Posterior cingulate gyrus (tissue), 11 donors: Measurements from ENCODE around the gene MED12L.

Experiments used
- DNase-seq, 10 donors: peaks; one replicate each; pipeline versions ENCODE4 v3.0.0 to v3.0.0-alpha.2; 2020 to 2021; ENCODE audit warnings: mixed read lengths in 3 of 10
- intact Hi-C: fragments of 100-400 bp; cut with DNase I; formaldehyde crosslinking; loops from one replicate; pipeline ENCODE4 v1.15.1; 2023

The MED12L gene

DNA sequence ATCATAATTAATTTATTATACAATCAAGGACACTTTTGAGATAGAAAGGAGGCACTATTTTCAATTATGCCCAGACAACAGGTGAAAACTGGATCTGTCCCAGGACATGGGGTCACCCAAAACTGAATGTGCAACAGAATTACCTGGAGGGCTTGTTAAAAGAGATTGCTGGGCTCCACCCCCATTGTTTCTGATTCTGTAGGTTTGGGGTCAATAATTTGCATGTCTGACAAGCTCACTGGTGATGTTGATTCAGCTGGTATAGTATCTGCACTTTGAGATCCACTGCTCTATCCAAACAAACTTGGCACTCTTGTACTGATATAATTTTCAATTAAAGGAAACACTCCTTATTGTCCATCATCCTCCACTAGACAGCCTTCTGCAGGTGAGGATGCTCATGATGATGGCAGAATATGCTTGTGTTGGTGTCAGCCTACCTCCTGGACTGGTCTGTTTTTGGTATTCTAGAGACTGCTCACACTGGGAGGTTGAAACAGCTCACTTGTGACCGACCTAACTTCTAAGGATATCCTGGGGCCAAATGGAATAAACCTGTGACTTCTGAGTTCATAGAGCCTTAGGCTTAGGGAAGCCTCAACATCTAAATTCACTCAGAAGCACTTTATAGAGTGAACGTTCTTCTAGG, 190.7 kb downstream of the MED12L start:
- DNase-seq: no peak
- intact Hi-C loops: no loop called here

DNA sequence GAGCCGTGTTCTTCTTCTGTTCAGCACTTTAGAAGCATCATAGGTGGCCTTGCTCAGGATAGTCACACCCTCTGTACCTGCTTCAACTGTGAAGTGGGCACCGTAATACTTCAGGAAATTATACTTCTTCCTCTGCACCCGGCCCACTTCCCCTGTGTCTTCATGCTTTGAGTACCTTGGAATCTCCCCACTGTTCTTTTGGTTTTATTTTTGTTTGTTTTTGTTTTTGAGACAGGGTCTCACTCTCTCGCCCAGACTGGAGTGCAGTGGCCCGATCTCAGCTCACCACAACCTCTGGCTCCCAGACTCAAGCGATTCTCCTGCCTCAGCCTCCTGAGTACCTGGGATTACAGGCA, 191.2 kb downstream of the MED12L start:
- intact Hi-C loops: no loop called here
- DNase-seq: no peak

DNA sequence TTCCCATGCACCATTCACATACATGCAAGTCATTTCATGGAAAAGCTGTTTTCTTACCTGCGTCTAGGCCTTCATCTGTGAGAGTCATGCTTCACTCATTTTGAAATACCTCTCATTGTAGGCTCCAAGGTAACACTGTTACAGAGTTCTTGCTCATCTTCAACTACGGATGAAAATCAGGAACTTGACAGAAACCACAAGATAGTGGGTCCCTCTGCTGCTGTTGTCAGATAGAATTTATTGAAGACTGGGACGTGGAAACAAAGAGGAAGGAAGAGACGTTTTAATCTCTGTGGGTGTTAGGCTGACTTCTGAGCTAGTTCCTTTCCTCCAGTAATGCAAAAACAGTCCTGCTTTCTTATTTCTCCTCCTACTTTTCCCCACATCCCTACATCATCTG, 192.8 kb downstream of the MED12L start, which contains the start of gene P2RY14:
Gene P2RY14 (minus strand): TSS at position 313 of the 400 bp plus-strand sequence. CDS start 64,226 bp downstream, outside the sequence.
- intact Hi-C loops: no loop called here
- DNase-seq: no peak

DNA sequence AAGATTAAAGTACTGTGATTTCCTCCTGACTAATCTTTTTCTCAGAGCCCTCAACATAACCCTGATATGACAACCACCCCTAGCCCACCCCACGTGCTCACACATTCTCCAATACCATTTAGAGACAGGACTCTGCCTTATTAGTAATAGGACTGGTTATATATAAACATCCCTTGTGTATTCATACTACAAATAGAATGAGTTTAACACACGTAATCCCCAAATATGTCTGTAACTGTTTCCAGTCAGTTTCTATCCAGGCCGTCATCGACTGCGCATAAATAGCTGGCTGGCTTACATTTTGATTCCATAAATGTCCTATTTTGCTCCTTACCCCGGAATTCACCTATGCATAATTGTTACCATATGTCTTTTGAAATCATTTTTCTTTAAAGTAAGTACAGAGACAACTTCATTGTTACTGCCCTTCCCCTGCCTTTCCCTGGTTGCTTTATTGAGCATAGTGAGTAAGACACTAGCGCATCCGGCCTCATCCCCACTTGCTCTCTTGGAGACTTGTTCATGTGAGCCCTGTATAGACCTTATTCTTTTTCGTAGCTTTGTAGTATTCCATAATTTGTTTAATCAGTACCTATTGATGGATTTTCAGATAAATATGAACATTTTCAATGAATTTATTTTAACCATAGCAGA, 196.3 kb downstream of the MED12L start:
- intact Hi-C loops: loop anchor here (1.0 kb wide), 1 partner anchor 54 kb away; no protein-coding TSS in a partner anchor
- DNase-seq: peak in 1 of 10 donors; percentile 70

DNA sequence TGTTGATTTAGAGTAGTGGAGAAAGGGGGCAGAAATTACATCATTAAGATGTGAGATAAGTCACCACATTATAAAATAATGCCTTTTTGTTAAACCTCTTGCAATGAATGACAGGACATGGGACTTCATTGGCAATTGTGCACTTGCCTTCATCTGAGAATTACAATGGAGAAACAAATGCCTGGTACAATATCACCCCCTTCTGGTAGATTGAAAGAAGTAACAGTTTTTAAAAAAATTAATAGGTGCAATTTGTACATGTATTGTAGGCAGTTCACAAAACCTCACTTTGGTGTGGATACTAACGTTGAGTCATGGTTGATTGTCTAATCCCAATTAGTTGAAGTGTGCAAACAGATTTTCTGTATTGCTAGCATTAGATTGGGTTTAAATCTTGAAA, 197.5 kb downstream of the MED12L start:
- DNase-seq: no peak
- intact Hi-C loops: loop anchor here (1.0 kb wide), 2 partner anchors 56 to 115 kb away; no protein-coding TSS in a partner anchor

DNA sequence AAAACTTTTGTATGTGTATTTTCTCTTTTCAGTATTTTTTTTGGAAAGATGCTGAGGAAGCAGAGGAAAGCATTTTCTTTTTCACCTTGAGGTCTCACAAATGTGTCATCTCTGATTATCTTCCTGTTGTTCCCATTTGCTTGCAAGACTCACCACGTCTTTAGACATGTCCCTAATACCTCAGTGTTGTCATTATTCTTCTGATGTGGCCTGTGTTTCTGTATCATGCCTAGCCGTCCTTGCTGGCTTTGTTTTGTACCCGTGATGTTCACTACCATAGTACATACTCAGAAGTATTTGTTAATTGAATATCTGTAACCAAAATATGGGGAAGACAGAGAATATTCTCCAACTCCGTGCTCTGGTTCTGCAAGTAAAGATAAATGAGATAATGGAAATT, 197.9 kb downstream of the MED12L start:
- DNase-seq: no peak
- intact Hi-C loops: loop anchor here (1.0 kb wide), 1 partner anchor 115 kb away; no protein-coding TSS in a partner anchor

DNA sequence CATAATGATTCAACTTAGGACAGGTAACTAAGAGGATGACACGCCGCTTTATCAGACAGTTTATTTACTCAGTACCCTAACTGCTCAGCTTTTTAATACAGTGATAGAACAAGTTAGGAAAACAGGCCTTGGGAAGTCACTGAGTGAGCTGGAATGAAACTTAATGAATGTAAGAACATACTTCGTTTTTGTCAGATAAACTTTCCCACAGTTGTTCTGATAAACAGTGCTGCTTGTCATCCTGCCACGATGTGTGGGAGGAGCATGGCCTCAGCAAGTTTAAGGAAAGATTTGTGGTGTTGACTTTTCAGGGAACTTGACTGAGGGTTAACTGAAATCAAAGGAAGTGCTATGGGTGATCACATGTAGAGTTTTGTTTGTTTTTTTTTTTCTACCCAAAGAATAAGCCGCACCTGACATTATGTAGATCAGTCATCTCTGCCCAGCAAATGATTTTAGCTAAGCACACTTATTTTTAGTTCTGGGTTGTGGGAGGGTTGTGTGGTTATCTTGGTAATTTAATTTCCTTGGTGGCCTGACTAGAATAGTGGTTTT, 198.5 kb downstream of the MED12L start:
- intact Hi-C loops: loop anchor here (1.0 kb wide), 1 partner anchor 116 kb away; no protein-coding TSS in a partner anchor
- no peak for DNase-seq

DNA sequence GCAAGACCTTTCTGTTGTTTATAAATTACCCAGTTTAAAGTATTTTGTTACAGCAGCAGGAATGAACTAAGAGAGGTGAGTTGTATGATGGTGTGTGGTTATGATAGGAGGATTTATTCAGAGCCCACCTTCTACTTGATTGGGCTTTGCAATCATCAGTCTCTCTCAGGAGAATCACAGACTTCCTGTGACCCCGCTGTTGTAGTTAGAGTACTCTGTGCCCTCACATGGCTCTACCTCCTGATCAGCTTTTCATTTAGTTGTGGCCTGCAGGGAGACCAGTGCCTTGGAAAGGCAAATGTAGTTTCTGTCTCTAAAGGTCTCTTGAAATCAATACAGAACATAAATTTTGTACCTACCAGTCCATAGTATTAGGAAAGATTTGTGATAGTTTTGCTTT, 200.5 kb downstream of the MED12L start:
- intact Hi-C loops: no loop called here
- DNase-seq: no peak

DNA sequence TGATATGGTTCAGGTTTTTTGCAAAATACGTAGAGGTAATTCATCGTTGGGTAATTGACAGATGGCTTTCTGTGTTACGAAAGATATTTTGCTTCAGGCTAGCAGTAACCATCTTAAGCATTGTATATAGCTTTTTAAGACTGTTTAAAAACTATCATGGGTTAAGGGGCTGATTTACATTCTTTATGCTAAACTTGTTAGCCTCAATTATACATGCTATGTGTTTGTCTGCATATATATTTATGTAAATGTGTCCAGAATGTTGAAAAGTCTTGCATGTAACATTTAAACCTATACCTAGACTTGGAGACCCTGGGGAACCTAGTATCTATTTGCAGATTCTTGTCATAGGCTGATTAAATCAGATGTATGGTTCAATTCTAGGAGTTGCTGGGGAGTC, 204.0 kb downstream of the MED12L start:
- no peak for DNase-seq
- intact Hi-C loops: no loop called here

DNA sequence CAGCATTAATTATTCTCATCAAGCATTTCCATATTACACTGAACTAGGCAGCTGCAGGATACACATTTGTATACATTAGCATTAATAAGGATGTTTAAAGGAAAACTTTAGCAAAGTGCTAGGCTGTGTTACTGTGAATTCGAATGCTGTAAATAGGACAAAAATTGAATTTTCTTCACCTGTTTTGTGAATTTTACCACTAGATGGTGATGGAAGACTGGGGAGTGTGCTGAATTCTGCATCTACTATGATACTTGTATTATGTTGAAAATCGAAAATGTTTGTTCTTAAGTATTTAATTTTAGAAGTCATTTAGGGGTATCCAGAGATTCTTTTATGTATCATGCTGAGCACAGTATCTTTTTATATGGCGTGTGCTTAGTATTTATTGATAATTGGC, 205.2 kb downstream of the MED12L start:
- DNase-seq: no peak
- intact Hi-C loops: loop anchor here (2.0 kb wide), 1 partner anchor 548 kb away; no protein-coding TSS in a partner anchor

DNA sequence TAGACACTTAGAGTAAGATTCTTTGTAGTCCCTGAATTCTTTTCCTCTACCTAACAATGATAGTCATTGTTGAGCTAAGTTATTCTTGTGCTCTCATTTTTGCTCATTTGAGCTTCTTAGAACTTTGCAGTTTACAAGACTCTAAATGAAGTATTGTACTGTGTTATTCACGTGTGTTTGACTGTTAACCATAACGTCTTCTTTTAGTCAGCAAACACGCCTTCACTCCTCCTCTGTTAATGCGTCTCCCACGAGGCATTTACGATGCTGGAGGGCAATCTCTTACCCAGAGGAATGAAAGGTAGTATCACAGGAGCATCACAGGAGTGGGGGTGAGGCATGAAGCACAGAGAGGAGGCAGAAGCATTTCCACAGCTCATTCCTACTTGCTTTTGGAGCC, 207.7 kb downstream of the MED12L start:
- intact Hi-C loops: no loop called here
- DNase-seq: no peak

DNA sequence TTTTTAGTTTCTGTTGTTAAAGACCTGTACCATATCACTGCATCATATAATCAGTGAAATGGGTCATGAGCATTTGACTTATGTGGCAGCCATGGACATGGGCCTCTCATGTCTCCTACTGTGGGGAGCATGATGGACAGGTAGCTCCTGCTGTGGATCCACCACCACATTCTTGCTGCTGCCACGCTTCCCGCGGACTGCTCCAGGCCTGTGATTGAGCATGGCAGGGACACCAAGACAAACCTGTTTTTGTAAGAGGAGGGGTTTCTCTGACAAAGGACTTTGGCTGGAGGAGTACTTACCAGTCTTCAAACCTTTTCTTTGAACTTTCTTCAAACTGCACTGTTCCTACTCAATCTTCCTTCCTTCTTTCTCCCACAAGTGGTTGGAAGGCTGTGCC, 210.8 kb downstream of the MED12L start:
- intact Hi-C loops: no loop called here
- DNase-seq: no peak

DNA sequence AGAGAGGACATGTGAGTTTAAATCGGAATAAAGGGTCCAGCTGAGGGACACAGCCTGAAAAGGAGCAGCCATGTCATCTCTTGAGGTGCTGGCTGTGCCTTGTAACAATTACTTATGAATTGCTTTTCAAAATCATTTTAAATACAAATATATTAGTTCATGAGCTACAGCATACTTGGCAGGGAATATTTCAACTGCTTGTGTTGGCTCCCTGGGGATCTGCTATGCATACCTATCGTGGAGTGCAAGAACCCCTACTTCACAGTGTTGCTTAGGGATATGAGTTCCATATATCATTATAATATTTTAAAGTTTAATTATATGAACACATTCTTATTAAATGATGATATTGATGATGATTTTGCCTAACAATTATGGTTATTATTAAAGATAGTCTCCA, 212.0 kb downstream of the MED12L start:
- no peak for DNase-seq
- intact Hi-C loops: no loop called here

DNA sequence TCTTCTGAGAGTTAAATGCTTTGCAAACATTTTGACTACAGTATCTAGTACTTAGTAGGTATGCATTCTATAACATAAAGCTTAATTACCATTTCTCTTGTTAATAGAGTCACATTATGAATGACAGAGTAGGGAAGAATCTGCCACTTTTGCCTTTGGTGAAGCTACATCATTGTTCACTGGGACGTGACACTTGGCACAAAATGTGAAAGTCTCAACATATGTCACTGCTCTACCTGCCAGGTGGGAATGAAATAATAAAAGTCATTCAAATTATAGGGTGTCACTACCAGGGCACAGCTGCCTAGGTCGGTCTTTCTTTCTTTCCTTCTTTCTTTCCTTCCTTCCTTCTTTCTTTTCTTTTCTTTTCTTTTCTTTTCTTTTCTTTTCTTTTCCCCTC, 213.5 kb downstream of the MED12L start:
- no peak for DNase-seq
- intact Hi-C loops: no loop called here

DNA sequence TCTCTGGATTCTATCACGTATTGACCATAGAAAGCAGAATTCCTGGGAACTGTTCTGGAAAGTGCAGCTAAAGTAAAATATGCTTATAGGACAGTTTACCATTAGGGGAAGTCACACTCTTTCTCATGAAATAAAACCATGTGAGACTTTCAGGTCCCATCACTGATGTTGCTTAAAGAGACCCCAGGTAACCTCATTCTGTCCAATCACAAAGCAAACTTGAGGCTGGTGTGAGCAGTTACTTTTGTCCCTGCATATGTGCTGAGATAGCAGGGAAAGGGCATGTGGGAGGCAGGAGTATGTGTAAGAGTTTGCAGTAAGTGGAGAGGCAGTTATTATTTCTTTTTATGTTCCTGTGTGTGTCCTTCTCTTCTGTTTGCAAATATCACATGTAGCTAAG, 215.1 kb downstream of the MED12L start:
- intact Hi-C loops: no loop called here
- no peak for DNase-seq

DNA sequence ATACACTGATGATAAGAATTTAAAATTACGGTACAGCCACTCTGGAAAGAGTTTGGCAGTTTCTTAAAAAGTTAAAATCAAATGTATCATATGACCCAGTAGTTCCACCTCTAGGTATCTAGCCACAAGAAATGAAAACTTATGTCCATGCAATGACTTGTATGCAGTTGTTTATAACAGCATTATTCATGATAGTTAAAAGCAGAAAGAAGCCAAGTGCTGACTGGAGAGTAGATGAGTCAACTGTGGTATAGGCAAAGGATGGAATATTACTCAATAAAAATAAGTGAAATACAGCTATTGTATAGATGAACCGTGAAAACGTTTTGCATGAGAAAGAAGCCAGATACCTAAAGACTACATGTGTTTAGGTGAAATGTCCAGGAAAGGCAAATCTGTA, 216.3 kb downstream of the MED12L start:
- no peak for DNase-seq
- intact Hi-C loops: no loop called here

DNA sequence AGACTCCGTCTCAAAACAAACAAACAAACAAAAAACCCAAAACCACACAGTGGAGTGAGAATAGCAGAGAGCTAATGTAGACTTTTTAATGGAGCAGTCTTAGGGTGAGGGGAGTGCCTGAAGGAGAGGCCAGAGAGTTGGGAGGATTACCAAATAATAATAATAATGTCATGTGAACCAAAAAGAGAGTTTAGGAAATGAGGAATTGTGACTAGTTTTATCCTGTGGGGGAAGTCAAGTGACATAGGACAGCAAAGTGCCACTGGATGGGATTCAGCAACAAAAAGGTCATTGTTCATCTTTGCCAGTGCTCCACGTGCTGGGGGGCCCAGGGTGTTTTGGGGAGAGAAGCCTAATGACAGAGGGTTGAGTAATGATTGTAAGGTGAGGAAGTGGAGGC, 218.3 kb downstream of the MED12L start:
- no peak for DNase-seq
- intact Hi-C loops: no loop called here

DNA sequence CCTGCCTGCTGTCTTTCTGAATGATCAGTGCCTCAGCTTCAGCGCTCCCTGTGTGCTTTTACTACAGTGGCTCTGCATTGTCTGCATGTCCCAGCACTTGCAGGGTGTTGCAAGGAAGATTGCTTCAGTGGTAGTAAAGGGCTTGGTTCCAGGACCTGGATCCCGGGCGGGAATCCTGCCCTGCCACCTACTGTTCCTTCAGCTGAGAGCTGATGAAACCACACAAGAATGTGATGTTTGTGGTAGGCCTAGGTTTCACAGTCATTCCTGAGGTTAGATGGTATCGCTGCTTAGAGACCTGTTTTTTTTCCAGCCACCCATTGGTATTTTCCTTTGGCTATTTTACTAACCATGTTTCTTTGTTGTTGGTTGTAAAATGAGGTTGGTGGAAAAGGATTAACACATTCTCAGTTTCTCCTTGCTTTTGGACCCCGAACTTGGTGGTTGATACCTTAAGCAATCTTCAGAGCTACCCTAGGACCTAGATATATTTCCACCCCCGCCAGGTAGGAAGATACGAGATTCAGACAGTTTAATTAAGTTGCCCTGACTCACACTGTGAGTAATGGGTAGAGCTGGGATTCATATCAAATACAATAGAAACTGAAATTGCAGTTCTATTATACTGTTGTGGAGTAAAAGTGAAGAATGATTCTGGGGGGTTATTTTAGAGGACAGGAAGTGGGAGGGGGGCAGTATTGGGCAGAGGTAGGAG, 219.8 kb downstream of the MED12L start:
- intact Hi-C loops: no loop called here
- DNase-seq: peak in 6 of 10 donors; percentile 20 to 83 (median 42)

DNA sequence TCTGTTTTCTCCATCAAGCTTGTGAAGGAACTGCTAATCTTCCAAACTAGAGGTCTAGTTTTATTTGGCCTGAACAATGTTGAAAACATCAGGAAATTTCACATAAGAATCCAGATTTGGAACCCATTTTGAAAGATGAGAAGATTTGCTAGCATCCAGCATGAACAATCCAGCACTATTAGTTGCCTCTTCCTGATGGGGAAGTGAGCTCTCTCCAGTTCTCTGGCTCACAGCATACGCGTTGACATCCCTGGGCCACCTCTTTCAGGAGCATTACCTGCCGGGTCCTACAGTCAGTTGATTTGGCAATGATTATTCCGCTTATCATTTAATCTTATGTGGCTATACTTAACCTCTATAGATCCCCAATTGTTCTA, 220.3 kb downstream of the MED12L start:
- DNase-seq: no peak
- intact Hi-C loops: no loop called here

DNA sequence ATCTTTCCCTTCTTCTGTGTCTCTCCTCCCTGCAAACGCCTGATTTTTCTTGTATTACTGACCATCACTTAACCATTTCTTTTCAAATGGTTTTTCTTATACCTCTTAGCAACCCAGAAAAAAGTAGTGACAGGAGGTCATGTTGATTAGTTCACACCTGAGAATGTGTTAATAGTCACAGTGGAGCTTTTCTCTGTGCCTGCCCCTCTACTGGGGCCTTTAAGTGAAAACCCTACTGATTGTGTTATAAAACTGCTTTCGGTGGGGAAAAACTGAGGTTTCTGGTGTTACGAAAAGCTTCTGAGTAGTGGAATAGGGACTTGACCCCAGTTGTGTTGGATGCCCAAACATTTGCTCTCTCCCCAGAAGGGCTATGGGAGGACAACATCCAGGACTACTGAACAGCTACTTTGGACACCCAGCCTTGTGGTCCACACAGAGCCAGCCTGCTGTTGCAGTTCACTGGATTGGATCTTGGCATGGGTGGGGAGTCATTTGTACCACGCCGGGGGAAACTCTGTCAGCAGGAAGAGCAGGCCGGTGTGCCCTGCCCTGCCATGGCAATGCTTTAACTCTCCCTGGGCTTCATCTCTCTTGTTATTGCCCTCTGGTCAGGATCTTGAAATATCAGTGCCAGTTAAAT, 220.8 kb downstream of the MED12L start:
- no peak for DNase-seq
- intact Hi-C loops: no loop called here

DNA sequence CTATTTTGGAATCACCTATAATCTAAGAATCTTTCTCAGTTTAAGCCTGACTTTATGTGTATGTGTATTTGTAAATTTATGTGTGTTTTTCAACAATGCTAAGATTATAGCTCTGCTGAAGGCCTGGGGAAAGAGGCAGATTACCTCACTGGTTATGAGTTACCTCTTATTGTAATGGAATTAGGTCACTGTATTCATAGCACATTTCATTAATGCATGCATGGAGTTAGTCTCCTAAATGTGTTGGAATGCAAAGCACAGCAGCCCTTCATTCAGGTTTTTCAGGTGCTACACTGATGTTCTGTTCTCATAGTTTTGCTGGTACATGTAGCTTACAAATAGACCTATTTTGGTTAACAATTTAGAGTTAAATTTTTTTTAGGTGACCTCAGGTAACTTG, 221.7 kb downstream of the MED12L start:
- DNase-seq: no peak
- intact Hi-C loops: no loop called here
